ENCODE data around the gene FOXE1.

DNA sequence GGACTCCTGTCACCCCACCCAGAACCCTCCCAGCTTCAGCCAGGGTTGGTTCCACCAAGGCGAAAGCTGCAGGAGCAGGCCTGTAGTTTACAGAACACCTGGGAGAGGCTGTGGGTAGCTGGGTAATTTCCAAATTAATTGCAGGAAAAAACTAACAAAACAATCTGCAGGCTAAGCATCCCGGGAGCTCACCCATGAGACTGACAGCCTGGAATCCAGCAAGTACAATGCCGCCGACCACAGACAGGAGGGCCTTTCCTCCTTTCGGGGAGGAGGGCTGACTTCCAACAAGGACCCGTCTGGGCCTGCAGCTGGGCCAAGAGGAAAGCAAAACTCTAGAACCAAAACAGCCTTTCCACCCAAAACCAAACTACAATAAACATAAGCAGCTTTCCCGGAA, 10.3 kb downstream of the FOXE1 start:
- TF ChIP-seq, protein P1, sequence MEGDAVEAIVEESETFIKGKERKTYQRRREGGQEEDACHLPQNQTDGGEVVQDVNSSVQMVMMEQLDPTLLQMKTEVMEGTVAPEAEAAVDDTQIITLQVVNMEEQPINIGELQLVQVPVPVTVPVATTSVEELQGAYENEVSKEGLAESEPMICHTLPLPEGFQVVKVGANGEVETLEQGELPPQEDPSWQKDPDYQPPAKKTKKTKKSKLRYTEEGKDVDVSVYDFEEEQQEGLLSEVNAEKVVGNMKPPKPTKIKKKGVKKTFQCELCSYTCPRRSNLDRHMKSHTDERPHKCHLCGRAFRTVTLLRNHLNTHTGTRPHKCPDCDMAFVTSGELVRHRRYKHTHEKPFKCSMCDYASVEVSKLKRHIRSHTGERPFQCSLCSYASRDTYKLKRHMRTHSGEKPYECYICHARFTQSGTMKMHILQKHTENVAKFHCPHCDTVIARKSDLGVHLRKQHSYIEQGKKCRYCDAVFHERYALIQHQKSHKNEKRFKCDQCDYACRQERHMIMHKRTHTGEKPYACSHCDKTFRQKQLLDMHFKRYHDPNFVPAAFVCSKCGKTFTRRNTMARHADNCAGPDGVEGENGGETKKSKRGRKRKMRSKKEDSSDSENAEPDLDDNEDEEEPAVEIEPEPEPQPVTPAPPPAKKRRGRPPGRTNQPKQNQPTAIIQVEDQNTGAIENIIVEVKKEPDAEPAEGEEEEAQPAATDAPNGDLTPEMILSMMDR (IDR thresholded peaks at IDR 0.05; ENCODE audit: low read depth, low read length, missing input control), result no peak
- no peak for TF ChIP-seq GABPA (IDR thresholded peaks at IDR 0.05 in 1 of 2, conservative IDR thresholded peaks at IDR 0.05 in 1 of 2)
- TF ChIP-seq RAD21 (IDR thresholded peaks at IDR 0.05), result no peak
- TF ChIP-seq, protein P2, sequence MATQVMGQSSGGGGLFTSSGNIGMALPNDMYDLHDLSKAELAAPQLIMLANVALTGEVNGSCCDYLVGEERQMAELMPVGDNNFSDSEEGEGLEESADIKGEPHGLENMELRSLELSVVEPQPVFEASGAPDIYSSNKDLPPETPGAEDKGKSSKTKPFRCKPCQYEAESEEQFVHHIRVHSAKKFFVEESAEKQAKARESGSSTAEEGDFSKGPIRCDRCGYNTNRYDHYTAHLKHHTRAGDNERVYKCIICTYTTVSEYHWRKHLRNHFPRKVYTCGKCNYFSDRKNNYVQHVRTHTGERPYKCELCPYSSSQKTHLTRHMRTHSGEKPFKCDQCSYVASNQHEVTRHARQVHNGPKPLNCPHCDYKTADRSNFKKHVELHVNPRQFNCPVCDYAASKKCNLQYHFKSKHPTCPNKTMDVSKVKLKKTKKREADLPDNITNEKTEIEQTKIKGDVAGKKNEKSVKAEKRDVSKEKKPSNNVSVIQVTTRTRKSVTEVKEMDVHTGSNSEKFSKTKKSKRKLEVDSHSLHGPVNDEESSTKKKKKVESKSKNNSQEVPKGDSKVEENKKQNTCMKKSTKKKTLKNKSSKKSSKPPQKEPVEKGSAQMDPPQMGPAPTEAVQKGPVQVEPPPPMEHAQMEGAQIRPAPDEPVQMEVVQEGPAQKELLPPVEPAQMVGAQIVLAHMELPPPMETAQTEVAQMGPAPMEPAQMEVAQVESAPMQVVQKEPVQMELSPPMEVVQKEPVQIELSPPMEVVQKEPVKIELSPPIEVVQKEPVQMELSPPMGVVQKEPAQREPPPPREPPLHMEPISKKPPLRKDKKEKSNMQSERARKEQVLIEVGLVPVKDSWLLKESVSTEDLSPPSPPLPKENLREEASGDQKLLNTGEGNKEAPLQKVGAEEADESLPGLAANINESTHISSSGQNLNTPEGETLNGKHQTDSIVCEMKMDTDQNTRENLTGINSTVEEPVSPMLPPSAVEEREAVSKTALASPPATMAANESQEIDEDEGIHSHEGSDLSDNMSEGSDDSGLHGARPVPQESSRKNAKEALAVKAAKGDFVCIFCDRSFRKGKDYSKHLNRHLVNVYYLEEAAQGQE (IDR thresholded peaks at IDR 0.05), result no peak

All from liver (tissue), 3 donors.